GM19099 (cell line): ENCODE results near the gene PPIP5K1.

Experiments
- POLR2A ChIP-seq: IDR thresholded peaks from 3 replicates; pipeline ENCODE4 v1.6.1; 2011; ENCODE audit warnings: low read depth; ENCODE audit not compliant: insufficient read length; ENCODE audit errors: extremely low read depth

Gene PPIP5K1

GRCh38 chr15:43493703-43494472 lies 96.1 kb downstream of the PPIP5K1 start:
- no peak for TF ChIP-seq POLR2A

- TF ChIP-seq POLR2A: peak; percentile 49
Measured at GRCh38 chr15:43492673-43493601, 97.1 kb downstream of the PPIP5K1 start, which contains the start of gene TP53BP1. Gene TP53BP1 (minus strand): TSS chr15:43493156. CDS start chr15:43493043, 113 bp downstream.

- no peak for TF ChIP-seq POLR2A
Measured at GRCh38 chr15:43492266-43492665, 97.7 kb downstream of the PPIP5K1 start.

GRCh38 chr15:43489191-43489590 lies 100.8 kb downstream of the PPIP5K1 start:
- TF ChIP-seq POLR2A: no peak

GRCh38 chr15:43488790-43489189 lies 101.2 kb downstream of the PPIP5K1 start:
- TF ChIP-seq POLR2A: no peak

- no peak for TF ChIP-seq POLR2A
Measured at GRCh38 chr15:43487271-43487895, 102.6 kb downstream of the PPIP5K1 start.

GRCh38 chr15:43484455-43484854 lies 105.6 kb downstream of the PPIP5K1 start:
- TF ChIP-seq POLR2A: no peak
